T-helper 22 cell (primary cell): ENCODE results near the gene TMEM254.
"Not testable (repeated sequence)": the region's sequence is repeated elsewhere in the genome, so short reads cannot be mapped to it uniquely, and the experiment has no call there.

Source experiments
- DNase-seq: peaks from one replicate; pipeline ENCODE4 v3.0.0-alpha.2; 2020; ENCODE audit warnings: low read depth

The TMEM254 gene

DNA sequence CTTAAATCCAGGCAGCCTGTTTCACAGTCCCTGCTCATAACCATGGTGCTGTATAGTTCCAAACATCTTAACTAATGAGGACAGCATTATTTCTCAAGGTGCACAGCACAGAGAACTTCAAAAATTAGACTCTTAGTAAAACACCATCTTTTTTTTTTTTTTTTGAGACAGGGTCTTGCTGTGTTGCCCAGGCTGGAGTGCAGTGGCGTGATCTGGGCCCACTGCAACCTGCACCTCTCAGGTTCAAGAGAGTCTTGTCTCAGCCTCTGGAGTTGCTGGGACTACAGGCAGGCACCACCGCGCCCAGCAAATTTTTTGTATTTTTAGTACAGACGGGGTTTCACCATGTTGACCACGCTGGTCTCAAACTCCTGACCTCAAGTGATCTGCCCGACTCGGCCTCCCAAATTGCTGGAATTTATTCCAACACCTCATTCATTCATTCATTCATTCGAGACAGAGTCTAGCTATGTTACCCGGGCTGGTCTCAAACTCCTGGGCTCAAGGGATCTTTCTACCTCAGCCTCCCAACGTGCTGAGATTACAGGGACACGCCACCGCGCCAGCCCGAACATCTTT lies 507 bp upstream of the TMEM254 start:
- no peak for DNase-seq

DNA sequence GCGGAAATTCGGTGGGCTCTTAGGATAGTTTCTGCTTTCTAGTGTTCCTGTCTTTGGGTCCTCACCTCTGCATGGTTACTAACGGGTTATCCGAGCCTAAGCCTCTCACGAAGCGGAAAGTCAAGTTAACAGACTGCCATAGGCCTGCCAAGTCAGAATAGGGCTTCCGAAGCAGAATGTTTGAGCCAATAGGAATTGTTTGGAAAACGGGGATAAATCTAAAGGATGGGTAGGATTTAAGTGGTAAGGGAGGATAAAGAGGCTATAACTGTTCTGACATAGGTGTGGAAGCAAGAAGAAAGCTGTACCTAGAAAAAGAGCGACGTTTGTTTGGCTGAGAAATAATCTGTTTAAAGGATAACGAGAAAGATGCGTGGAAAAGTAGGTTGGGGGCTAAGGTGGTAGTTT lies 851 bp downstream of the TMEM254 start:
- DNase-seq, result no peak

DNA sequence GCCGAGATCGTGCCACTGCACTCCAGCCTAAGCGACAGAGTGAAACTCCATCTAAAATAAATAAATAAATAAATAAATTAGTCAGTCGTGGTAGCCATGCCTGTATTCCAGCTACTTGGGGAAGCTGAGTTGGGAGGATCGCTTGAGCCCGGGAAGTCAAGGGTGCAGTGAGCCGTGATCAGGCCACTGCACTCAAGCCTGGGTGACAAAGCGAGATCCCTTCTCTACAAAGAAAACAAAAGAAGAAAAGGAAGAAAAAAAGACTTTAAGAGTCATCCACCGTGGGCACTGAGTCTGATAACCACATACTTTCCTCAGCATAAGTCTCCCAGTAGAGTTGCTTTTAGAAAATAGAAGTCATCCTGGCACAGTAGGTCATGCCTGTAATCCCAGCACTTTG lies 2.6 kb downstream of the TMEM254 start:
- no peak for DNase-seq

DNA sequence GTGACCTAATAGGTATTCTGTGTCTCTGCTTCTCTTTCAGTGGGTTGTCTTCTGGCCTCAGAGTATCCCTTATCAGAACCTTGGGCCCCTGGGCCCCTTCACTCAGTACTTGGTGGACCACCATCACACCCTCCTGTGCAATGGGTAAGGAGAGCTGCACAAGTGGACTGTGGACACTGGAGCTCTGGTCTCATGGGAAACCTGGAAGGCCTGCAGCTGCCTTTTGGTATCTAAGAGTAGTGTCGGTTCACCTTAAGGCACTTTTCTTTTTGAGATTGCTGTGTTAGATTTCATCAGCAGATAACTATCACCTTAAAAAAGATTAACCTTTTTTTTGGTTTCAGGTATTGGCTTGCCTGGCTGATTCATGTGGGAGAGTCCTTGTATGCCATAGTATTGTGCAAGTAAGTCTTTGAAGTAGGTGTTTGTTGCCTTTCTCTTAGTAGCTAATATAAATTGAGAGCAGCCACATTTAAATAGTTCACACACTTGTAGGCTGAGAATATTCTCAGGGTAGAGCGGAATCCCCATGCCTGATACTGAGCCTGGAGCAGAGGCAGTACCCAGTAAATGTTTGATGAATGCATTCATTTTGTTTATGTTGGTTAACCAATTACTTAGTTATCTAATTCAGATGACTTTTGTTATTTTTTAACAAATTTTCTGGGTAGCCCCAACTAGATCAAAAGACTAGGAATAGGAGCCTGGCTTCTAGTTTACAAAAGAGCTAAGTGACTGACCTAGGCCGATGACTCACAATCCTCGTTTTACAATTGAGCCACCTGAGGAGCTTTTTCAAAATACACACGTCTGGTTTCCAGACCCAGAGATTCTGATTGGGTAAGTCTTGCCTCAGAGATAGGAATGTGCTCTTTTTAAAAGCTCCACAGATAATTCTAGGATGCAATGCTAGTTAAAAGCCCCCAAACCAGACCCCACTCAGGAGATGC lies 3.6 kb downstream of the TMEM254 start:
- DNase-seq, result no peak

DNA sequence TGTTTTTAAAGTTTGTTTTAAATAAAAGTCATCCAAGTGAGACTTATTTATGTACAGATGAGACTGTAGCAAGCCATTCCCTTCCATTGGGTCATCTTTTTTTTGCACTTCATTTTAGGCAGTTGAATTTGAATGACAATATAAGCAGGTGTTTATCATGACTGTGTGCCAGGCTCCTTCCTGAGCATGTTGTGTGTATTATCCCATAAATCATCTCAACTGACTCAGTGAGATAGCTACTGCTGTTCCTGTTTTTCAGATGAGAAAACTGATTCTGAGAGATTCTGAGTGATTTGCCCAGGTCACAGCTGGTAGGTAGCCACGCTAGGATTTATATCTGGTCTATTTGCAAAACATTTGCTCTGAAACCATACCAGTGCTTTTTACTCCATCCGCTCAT lies 11.7 kb downstream of the TMEM254 start:
- no peak for DNase-seq

DNA sequence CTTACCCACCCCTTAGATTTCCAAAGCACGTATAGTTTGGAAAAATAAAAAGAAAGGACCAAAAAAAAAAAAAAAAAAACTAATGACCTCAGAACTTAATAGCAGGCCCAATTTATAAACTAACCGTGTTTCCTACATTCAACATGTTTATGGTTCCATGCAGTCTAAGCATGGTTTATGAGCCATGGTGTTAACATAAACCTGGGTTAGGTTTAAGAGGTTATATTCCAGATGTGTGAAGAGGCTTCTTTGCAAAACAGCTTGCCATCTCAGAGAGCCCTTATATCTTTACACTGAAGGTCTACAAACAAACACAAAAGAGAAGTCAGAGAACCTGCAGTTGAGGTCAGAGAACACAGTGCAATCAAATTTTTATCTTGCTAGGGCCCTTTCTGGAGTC lies 15.8 kb downstream of the TMEM254 start:
- no peak for DNase-seq

DNA sequence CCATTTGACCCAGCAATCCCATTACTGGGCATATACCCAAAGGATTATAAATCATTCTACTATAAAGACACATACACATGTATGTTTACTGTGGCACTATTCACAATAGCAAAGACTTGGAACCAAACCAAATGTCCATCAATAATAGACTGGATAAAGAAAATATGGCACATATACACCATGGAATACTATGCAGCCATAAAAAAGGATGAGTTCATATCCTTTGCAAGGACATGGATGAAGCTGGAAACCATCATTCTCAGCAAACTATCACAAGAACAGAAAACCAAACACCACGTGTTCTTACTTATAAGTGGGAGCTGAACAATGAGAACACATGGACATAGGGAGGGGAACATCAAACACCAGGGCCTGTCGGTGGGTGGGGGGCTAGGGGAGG lies 19.8 kb downstream of the TMEM254 start:
- not testable (repeated sequence) for DNase-seq

DNA sequence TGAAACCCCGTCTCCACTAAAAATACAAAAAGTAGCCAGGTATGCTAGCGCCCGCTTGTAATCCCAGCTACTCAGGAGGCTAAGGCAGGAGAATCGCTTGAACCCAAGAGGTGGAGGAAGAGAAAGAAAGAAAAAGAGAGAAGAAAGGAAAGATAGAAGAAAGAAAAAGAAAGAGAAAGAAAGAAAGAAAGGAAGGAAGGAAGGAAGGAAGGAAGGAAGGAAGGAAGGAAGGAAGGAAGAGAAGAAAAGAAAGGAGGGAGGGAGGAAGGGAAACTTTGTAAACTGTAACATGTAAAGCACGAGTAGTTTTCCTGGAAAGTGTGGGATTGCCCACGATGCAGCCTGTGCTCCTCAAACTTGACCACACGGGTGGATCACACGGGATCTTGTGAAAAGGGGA lies 20.8 kb downstream of the TMEM254 start:
- not testable (repeated sequence) for DNase-seq

DNA sequence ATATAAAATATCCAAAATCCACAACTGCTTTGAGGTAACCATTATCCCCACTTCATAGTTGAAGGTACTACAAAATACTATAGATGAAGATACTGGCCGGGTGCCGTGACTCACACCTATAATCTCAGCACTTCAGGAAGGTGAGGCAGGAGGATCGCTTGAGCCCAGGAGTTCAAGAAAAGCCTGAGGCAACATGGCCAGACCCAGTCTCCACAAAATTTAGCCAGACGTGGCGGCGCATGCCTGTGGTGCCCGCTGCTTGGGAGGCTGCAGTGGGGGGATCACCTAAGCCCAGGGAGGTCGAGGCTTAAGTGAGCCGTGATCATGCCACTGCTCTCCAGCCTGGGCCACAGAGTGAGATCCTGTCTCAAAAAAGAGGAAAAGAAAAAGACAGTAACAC lies 21.7 kb downstream of the TMEM254 start:
- no peak for DNase-seq

DNA sequence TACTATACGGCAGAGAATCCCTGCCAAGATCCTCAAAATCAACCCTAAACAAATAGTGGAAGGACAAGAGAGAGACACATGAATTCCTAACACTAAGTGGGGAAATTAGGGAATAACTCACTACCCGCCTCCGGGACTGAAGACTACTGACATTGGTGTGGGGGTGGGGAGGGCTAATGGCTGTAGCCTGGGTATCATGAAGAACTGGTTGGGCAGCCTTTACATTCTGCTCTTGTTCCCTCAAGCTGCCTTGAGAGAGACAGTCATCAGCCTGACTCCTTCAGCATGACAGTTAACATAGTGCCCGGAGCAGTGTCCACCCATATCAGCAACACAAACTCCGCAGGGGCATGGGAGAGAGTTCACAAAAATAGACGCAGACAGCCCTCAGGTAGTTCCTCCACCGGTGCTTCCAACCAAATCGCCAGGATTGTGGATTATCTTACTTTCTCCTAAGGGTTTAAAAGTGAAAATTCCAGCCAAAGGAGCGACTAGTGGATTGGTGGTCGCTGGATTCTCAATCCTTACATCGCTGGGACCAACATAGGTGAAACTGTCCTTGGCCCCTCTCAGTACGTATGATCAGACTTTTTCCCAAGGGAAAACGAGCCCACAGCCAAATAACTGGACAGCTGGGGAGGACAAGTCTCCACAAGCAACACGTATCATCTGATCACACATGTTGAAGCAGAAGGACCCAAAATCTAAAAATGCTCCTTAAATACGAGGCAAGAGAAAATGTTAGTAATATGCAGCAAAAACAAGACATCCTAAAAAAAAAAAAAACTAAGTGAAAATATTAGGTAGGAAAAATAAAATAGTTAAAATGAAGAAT lies 22.6 kb downstream of the TMEM254 start:
- DNase-seq, result no peak

DNA sequence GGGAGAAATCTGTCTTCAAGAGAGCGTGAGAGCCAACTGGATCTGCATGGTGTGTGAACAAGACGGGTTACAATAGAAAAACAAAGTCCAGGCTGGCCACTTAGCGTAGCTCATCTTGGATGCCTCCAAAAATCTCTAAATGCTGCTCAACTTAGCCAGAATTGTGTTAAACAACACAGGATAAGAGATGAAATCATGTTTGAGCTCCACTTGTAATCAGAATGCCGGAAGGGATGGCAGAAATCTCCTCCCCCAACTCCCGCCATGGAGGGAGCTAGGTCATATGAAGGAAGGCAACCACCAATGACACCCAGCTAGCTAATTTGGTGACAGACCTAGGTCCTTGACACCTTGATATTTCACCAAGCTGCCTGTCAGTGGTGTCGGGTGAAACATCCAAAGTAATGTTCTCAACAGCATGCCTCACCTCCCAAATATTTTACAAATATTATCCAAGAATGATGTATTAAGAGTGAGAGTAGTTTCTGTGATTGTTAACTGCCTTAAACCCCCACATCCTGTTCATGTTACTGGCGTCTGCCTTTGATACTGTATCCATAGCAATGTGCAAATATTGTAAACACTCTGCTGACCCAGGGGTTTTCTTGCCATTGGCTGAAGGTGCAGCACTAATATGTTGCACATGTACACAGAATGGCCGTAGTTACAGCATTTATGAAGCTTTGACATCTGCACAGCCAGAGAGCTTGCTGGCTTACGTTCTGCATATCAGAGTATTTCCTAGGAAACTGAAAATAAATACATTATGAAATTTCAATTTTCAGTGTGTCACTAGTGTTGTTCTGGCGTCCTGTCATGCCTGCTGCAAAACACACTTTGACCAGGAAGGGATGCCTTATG lies 25.8 kb downstream of the TMEM254 start:
- peak; percentile 2 for DNase-seq

DNA sequence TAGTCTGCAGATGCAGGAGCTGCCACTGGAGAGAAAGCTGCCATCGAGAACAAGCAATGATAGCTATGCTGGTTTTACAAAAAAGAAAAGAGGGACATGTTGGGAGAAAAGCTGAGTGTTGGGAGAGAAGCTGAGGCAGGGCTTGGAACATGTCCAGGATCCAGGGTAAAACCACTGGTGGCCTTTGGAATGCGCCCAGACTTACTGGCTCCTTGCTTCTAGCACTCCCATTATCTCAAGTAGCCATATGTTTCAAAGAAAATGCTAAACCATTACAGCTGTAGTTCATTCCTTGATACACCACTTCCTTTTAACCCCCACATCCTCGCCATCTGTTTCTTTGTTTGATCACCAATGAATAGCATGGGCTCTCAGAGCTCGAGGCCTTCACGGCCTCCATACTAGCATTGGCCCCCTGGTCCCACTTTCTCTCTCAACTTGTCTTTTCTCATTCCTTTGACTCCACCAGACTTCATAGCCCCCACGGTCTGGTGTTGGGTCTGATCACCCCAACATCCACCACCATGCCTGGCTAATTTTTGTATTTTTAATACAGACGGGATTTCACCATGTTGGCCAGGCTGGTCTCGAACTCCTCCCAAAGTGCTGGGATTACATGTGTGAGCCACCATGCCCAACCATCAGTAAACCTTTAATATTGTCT lies 30.2 kb downstream of the TMEM254 start:
- DNase-seq, result no peak

DNA sequence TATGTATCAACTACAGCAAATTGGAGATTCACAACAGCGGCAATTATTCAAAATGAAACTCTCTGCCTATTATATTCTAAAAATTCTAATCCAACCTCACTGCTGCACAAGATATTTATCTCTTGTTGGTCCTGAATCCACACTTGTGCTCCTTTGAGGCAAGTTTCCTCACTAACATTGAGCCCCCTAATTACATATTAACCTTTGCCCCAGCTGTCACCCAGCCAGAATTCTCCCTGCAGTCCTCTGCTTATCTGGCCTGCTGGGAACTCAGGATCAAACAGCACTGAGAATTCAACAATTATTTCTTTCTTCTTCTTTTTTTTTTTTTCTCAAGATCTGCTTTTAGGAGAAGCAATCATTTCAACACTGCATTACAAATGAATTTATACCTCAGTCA lies 32.5 kb downstream of the TMEM254 start:
- DNase-seq, result no peak

DNA sequence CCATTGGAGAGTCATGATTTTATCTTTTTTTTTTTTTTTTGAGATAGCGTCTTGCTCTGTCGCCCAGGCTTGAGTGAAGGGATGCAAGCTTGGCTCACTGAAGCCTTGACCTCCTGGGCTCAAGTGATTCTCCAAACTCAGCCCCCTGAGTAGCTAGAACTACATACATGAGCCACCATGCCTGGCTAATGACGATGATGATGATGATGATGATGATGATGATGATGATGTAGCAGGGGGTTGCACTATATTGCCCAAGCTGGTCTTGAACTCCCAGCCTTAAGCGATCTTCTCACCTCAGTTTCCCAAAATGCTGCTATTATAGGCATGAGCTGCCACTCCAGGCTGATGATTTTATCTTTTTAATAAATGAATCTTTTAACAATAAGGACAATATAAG lies 40.2 kb downstream of the TMEM254 start:
- no peak for DNase-seq

DNA sequence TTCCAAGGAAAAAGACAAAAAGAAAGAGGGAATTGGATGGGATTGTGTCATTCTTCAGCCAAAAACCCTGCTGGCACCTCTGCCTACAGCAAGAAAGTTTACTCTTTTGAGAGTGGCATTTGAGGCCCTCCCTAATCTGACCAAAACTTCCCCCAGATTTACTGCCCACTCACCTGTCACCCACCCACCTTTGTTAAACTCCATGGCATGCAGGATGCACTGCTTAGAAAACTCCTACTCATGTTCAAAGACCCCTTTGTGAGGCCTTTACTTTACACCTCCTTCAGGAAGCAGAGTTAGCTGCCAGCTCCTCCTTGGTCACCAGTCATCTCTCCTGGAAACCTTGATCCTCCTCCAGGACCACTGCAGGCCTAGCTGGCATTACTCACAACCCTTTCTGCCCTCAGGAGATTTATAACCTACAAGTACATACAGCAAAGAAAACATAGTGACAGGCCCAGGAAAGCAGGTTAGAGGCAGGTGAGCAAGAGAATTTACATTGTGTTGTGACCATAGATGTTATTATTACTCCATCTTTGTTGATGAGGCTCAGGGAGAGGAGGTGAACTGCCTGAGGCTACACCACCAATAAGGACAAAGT lies 43.7 kb downstream of the TMEM254 start:
- no peak for DNase-seq

DNA sequence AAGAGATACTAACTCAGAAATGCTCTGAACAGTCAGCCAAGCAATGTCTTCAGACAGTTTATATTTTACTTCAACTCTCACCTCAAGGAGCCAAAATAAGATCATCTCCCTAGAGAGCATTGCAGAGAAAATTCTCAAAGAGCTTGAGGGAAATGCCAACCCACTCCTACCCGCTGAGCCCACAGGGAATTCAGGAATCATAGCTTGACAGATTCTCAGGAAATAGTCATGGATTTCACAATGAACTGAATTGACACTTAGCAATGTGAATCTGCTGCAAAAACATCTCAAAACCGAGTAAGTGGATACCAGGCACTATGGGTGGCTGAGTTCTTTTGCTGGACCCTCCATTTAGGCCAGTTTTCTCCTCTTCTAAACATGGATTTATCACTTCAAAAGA lies 44.3 kb downstream of the TMEM254 start:
- no peak for DNase-seq

DNA sequence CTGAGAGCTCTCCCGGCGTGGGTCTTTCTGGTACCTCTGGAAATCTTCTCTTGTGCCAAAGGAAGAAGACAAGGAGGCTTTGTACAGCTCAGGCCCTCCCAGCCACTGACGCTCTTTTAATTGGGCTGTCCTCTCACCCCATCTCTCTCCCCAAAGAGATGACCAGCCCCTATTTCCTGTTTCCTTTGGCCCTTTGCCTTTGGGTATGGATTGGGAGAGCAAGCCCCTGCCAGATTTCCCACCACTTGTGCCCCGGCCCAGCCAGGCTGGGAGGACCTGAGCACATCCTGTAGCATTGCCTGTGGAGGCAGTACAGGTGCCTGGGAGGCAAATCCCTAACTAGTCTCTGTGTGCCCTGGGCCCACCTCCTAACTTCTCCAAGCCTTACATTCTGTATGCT lies 48.4 kb downstream of the TMEM254 start:
- no peak for DNase-seq

DNA sequence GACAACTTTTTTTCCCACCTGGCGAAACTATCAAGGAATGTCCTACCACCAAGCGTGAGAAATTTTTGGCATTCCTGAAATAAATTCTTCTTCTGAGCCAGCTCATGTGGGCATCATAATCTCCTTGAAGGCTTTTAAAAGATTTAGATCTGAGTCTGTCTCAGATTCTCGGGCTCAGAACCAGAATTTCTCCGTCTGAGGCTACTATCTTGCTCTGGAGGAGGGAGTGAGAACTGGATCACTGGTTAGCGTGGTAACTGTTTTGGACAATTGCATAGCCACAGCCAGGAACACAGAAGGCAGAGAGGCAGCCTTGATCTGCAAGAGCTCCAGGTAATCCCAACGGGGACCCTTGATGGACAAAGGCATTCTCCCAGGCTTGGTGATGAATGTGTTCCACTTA lies 53.0 kb downstream of the TMEM254 start:
- no peak for DNase-seq

DNA sequence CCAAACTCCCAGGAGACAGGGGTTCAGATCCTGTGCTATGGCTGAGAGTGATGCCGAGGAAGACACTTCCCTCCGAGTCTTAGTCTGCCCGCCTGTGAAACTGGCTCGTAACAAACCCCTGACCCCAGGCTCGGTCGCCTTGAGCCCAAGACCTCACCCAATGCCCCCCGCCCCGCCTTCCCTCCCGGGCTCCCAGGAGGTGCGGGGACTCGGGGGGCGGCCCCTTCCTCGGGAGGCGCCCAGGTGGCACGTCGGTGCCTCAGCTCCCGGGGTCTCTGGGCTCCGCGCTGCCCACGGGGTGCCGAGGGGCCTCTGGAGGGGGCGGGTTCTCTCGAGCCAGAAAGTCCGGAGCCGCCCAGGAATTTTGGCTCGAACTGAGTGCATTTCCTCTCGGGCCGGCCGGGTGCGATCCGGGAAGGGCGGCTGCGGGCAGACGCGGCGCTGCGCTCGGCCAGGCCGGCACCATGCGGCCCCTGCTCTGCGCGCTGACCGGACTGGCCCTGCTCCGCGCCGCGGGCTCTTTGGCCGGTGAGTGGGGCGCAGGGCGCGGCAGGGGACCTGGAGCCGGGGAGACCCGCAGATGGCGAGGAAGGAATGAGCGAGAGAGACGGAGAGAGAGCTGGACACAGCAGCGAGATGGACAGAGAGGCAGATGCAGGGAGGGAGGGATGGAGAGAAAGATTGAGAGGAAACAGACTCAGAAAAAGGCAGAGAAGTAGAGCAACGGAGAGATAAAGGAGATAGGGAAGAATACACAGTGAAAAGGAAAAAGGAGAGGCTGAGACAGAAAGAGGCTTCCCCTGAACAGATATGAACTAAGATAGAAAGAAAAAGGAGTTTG lies 54.1 kb downstream of the TMEM254 start, which contains the start of gene PLAC9:
Gene PLAC9 (plus strand): TSS at position 432 of the 841 bp plus-strand sequence. CDS start 33 bp downstream, at position 465.
- no peak for DNase-seq

DNA sequence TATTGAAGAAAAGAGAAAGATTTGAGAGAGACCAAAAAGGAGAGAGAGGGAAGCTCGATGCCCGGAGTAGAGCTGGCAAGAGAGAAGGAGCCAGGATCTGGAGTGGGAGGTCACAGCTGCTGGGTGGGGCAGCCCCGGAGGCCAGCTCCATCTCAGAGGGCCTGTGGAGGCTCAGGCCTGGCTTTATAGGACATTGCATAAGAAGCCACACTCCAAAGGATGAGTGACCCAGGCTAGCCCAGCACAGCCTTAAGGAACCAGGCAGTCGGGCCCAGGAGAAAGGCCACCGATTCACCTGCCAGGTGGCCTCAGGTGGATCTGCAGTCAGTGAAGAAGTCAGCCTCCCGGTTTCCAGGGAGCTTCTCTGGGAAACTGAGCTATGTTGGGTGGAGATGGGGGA lies 54.7 kb downstream of the TMEM254 start:
- no peak for DNase-seq
